OCI-LY1 (cell line): ENCODE measurements around the gene SH3RF1.

Source experiments
- H2AFZ ChIP-seq: fragments of 200-600 bp; sonication (generic), shearing (Covaris generic); 2 replicates; pipeline ENCODE4 v1.6.0; 2014; ENCODE audit warnings: antibody characterized with exemption, mild to moderate bottlenecking, low read length
- H3F3A ChIP-seq: fragments of 200-600 bp; sonication (generic), shearing (Covaris generic); 2 replicates; pipeline ENCODE4 v1.6.0; 2014; ENCODE audit warnings: mild to moderate bottlenecking, antibody characterized with exemption, low read length, moderate library complexity; ENCODE audit not compliant: insufficient read depth
- H3K27ac ChIP-seq: fragments of 200-600 bp; sonication (generic); 2 replicates; pipeline ENCODE4 v1.5.1; 2014; ENCODE audit warnings: low read length, mixed run types, mild to moderate bottlenecking, low read depth; ENCODE audit not compliant: poor library complexity, severe bottlenecking
- H3K27me3 ChIP-seq: fragments of 200-600 bp; sonication (generic); 2 replicates; pipeline ENCODE4 v1.6.0; 2014; ENCODE audit warnings: antibody characterized with exemption, mild to moderate bottlenecking, low read length, moderate library complexity; ENCODE audit not compliant: insufficient read depth
- H3K36me3 ChIP-seq: fragments of 200-600 bp; sonication (generic); 2 replicates; pipeline ENCODE4 v1.6.1; 2014; ENCODE audit warnings: mild to moderate bottlenecking, antibody characterized with exemption, low read length, moderate library complexity, mixed read lengths; ENCODE audit not compliant: insufficient read depth
- H3K4me1 ChIP-seq: fragments of 200-600 bp; sonication (generic); 2 replicates; pipeline ENCODE4 v1.5.1; 2014; ENCODE audit warnings: mild to moderate bottlenecking, low read length, moderate library complexity; ENCODE audit not compliant: insufficient read depth, severe bottlenecking
- H3K4me2 ChIP-seq: fragments of 200-600 bp; sonication (generic), shearing (Covaris generic); 2 replicates; pipeline ENCODE4 v1.6.1; 2014; ENCODE audit warnings: low read length
- H3K4me3 ChIP-seq: fragments of 200-600 bp; sonication (generic); 2 replicates; pipeline ENCODE4 v1.5.1; 2014; ENCODE audit warnings: low read length, low read depth, mild to moderate bottlenecking, mixed read lengths; ENCODE audit not compliant: poor library complexity, severe bottlenecking
- H3K79me2 ChIP-seq: fragments of 200-600 bp; shearing (Covaris generic); 2 replicates; pipeline ENCODE4 v1.6.1; 2016; ENCODE audit warnings: mixed run types, low read length, mixed read lengths; ENCODE audit not compliant: insufficient read depth
- H3K9ac ChIP-seq: fragments of 200-600 bp; sonication (generic), shearing (Covaris generic); 2 replicates; pipeline ENCODE4 v1.6.1; 2014; ENCODE audit warnings: mild to moderate bottlenecking, low read length, mixed read lengths
- H3K9me2 ChIP-seq: fragments of 200-600 bp; sonication (generic), shearing (Covaris generic); 2 replicates; pipeline ENCODE4 v1.6.1; 2014; ENCODE audit warnings: low read depth, mild to moderate bottlenecking, low read length, mixed read lengths
- H3K9me3 ChIP-seq: fragments of 200-600 bp; shearing (Covaris generic); 2 replicates; pipeline ENCODE4 v1.6.1; 2014; ENCODE audit warnings: low read length, mixed read lengths
- H4K20me1 ChIP-seq: fragments of 200-600 bp; sonication (generic), shearing (Covaris generic); 2 replicates; pipeline ENCODE4 v1.6.0; 2016; ENCODE audit warnings: mild to moderate bottlenecking, low read length; ENCODE audit not compliant: insufficient read depth
- EZH2 ChIP-seq: fragments of 200-600 bp; sonication (generic), shearing (Covaris generic); IDR thresholded peaks from 2 replicates; pipeline ENCODE4 v1.8.0; 2017; ENCODE audit warnings: borderline replicate concordance, mixed run types, mild to moderate bottlenecking, antibody characterized with exemption, low read length, moderate library complexity, mixed read lengths
- TF ChIP-seq, protein P1 (sequence below): fragments of 200-600 bp; sonication (generic), shearing (Covaris generic); IDR thresholded peaks from 2 replicates; pipeline ENCODE4 v1.5.1; 2017; ENCODE audit warnings: mild to moderate bottlenecking, antibody characterized with exemption, low read length, moderate library complexity, mixed read lengths

Gene SH3RF1

DNA sequence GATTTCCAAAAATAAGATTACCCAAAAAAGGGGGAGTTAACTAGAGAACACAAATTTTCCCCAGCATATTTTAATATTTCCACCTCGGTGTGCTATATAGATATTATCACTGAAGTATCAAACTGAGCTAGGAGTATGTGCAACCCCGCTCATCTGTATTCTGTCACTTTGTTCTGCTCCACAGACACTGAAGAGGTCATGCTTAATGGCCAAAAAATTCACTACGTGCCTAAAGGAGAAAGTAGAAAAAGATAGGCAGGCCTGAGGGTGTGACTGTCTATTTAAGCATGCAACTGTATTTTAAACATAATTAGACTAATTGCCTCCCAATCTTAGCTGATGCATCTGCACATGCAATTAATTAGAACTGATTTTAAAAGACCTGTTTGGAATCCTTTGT is 24.5 kb downstream of the SH3RF1 start:
- Histone ChIP-seq H3K4me1 (no peaks in the 10 kb centered on the region), H3K79me2 (no peaks in the 10 kb centered on the region), H3K4me3 (no peak overlapping the region), H3K36me3 (no peaks in the 10 kb centered on the region), H2AFZ (no peak overlapping the region), H3K27ac (no peak overlapping the region), H3K9ac (no peak overlapping the region), H3K4me2 (no peak overlapping the region), H3K9me2 (no peaks in the 10 kb centered on the region), H3K9me3 (no peaks in the 10 kb centered on the region), H3F3A (no peaks in the 10 kb centered on the region), H3K27me3 (no peaks in the 10 kb centered on the region), H4K20me1 (no peaks in the 10 kb centered on the region)
- no peak for TF ChIP-seq EZH2
- TF ChIP-seq, protein P1, sequence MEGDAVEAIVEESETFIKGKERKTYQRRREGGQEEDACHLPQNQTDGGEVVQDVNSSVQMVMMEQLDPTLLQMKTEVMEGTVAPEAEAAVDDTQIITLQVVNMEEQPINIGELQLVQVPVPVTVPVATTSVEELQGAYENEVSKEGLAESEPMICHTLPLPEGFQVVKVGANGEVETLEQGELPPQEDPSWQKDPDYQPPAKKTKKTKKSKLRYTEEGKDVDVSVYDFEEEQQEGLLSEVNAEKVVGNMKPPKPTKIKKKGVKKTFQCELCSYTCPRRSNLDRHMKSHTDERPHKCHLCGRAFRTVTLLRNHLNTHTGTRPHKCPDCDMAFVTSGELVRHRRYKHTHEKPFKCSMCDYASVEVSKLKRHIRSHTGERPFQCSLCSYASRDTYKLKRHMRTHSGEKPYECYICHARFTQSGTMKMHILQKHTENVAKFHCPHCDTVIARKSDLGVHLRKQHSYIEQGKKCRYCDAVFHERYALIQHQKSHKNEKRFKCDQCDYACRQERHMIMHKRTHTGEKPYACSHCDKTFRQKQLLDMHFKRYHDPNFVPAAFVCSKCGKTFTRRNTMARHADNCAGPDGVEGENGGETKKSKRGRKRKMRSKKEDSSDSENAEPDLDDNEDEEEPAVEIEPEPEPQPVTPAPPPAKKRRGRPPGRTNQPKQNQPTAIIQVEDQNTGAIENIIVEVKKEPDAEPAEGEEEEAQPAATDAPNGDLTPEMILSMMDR: no peak

DNA sequence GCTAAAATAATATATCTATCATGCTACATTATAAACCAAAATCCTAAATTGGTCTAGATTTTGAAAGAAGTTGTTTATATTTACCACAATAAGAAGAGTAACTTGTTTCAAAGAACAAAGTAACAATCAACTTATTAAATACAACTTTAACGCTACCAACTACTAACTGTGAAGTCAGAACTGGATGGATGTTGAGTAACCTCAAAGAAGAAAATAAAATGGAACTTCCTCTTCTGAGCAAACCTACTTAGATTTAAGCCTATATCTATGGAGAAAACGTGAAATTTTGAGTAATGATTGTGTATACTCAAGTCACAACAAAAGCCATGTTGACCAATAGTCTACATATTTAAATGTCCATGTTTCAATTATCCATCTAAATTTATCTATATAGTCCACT is 25.7 kb downstream of the SH3RF1 start:
- Histone ChIP-seq H3K9ac (no peak overlapping the region), H3F3A (no peaks in the 10 kb centered on the region), H3K4me1 (no peaks in the 10 kb centered on the region), H3K27me3 (no peaks in the 10 kb centered on the region), H3K36me3 (no peaks in the 10 kb centered on the region), H3K9me3 (no peaks in the 10 kb centered on the region), H3K79me2 (no peaks in the 10 kb centered on the region), H3K27ac (no peak overlapping the region), H4K20me1 (no peaks in the 10 kb centered on the region), H3K9me2 (no peaks in the 10 kb centered on the region), H3K4me3 (no peak overlapping the region), H2AFZ (no peak overlapping the region), H3K4me2 (no peak overlapping the region)
- TF ChIP-seq EZH2: no peak
- TF ChIP-seq, protein P1: no peak

DNA sequence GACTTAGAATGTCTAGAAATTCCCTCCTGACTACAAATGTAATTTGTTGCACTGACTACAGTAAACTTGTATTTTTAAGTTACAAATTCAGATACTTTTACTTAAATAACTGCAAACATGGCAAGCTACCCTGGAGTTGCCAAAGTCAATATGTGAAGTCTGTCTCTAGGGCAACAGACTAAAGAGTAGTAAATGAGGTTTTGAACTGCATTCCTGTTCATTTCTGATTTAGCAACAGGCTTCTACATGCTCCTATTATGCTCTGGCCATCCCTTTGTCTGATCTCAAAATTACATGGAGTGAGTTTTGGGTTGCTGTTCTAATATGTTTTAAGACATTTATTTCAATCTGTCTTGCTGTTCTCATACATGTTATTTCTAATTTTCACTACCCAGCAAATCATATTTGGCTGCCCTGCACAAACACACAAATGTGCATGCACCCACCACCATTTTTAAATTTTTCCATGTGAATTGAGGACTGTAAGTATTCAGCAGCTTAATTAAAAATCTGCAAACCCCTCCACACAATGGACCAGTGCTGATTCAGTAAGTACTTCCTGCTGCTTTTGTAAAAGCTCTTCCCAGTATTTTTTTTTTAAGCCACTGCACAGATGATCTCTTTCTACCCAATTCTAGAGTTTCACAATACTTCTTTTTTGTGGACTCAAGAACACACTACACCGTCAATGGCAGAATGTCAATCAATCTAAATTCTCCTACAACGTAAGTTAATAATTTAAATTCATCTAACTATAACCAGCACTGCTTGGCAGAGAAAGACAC is 26.7 kb downstream of the SH3RF1 start:
- H3K4me2 ChIP-seq: no peak overlapping the region
- H3K27ac ChIP-seq: no peak overlapping the region
- no peaks in the 10 kb centered on the region for H3K27me3 ChIP-seq
- H2AFZ ChIP-seq: no peak overlapping the region
- H3K36me3 ChIP-seq: no peaks in the 10 kb centered on the region
- H3K9me2 ChIP-seq: no peaks in the 10 kb centered on the region
- H3K9me3 ChIP-seq: no peaks in the 10 kb centered on the region
- H3K79me2 ChIP-seq: no peaks in the 10 kb centered on the region
- H3K4me1 ChIP-seq: no peaks in the 10 kb centered on the region
- H3K9ac ChIP-seq: no peak overlapping the region
- H3K4me3 ChIP-seq: no peak overlapping the region
- TF ChIP-seq EZH2: no peak
- TF ChIP-seq, protein P1: no peak
- no peaks in the 10 kb centered on the region for H3F3A ChIP-seq
- no peaks in the 10 kb centered on the region for H4K20me1 ChIP-seq
